Measurements from ENCODE around the gene TMEM203. TPM values are rescaled to one million over a fixed set of nuclear protein-coding genes. Genes with fewer than 3 reads are reported as not detected.

TMEM203 gene
- polyA plus RNA-seq, 1 experiment: 43.8 TPM

DNA sequence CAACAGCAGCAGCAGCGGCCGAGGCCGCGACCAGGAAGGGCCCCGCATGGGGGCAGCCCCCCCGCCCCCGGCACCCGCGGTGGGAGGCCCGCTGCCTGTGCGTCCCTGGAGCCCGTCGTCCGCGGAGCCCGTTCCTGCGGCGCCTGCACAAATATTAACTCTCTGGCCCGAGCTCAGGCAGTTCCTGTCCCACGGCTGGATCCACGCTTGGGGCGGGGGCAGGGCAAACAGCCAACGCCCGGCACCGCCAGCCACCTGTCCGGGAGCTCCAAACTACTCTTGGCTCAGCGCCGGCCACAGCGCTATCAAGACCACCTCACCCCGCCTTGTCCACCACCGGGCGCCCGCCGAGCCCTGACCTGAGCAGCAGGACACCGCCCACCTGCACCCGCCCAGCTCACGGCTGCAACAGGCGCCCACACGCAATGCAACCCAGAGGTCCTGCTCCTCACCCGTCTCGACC is 35.5 kb downstream of the TMEM203 start, which contains the start of gene LRRC26:
LRRC26 (minus strand) TSS at position 156 of the 463 bp plus-strand sequence; CDS start at position 48, 108 bp downstream.
- TF ChIP-seq, protein P1, sequence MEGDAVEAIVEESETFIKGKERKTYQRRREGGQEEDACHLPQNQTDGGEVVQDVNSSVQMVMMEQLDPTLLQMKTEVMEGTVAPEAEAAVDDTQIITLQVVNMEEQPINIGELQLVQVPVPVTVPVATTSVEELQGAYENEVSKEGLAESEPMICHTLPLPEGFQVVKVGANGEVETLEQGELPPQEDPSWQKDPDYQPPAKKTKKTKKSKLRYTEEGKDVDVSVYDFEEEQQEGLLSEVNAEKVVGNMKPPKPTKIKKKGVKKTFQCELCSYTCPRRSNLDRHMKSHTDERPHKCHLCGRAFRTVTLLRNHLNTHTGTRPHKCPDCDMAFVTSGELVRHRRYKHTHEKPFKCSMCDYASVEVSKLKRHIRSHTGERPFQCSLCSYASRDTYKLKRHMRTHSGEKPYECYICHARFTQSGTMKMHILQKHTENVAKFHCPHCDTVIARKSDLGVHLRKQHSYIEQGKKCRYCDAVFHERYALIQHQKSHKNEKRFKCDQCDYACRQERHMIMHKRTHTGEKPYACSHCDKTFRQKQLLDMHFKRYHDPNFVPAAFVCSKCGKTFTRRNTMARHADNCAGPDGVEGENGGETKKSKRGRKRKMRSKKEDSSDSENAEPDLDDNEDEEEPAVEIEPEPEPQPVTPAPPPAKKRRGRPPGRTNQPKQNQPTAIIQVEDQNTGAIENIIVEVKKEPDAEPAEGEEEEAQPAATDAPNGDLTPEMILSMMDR (IDR thresholded peaks at IDR 0.05; ENCODE audit: insufficient read depth, low read depth, low read length): no peak
- ChIA-PET CTCF (no interaction called here), POLR2A (no interaction called here)
- no peak for DNase-seq (ENCODE audit: low read depth)
- H3K27me3 ChIP-seq (ENCODE audit: control insufficient read depth, insufficient read depth, low read length): peaks cover 28% of the 10 kb centered on the region
- no peaks in the 10 kb centered on the region for H3K36me3 ChIP-seq (ENCODE audit: control insufficient read depth, insufficient read depth, low read length)
- no peak within 1 kb of the TSS for H3K4me3 ChIP-seq (ENCODE audit: low read depth, low read length)

DNA sequence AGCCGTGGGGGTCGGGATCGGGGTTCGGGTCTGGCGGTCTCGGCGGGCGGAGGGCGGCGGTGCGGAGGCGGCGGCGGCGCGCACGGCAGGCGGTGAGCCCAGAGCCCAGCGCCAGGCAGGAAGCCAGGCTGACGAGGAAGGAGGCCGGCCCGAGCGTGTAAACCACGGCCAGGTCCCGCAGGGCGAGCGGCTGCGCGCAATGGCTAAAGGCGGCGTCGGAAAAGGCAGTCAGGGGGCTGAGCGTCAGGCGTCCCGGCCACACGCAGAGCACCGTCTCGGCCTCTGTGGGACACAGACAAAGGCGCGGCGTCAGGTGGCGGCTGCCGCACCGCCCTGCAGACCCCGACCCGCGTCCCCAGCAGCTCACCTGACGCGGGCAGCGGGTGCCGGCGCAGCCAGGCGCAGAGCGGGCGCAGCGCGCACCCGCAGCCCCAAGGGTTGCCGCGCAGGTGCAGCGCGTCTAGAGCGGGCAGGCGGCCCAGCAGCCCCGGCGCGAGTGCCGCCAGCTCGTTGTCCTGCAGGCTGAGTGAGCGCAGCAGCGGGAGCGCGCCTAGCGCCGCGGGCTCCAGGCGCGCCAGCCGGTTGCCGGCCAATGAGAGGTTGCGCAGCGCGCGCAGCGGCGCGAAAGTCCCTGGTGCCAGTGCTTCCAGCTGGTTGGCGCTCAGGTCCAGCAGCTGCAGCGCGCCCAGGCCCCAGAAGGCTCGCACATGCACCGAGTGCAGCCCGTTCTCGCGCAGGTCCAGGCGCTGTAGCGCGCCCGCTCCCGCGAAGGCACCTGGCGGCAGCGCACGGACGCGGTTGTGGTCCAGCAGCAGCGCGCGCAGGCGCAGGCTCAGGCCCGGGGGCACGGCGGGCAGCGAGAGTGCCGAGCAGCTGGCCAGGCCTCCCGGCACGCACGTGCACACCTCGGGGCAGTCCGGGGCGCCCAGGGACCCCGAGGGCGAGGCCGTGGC is 36.3 kb downstream of the TMEM203 start:
- Histone ChIP-seq H3K27me3 (ENCODE audit: control insufficient read depth, insufficient read depth, low read length) (peaks cover 28% of the 10 kb centered on the region), H3K36me3 (ENCODE audit: control insufficient read depth, insufficient read depth, low read length) (no peaks in the 10 kb centered on the region), H3K4me3 (ENCODE audit: low read depth, low read length) (no peak overlapping the region)
- ChIA-PET CTCF (no interaction called here), POLR2A (no interaction called here)
- DNase-seq (ENCODE audit: low read depth): no peak
- TF ChIP-seq, protein P1 (IDR thresholded peaks at IDR 0.05; ENCODE audit: insufficient read depth, low read depth, low read length): no peak

DNA sequence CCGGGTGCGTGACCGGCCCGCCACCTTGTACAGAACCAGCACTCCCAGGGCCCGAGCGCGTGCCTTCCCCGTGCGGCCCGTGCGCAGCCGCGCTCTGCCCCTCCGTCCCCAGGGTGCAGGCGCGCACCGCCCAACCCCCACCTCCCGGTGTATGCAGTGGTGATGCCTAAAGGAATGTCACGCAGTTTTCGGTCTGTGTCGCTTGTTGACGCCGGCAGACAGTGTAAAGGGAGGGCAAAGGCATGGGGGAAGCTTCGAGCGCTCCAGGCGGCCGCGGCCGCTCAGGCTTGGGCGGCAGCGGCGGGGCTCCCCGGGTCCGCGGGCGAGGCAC is 36.9 kb downstream of the TMEM203 start:
- ChIA-PET POLR2A (no interaction called here), CTCF (no interaction called here)
- Histone ChIP-seq H3K36me3 (ENCODE audit: control insufficient read depth, insufficient read depth, low read length) (no peaks in the 10 kb centered on the region), H3K27me3 (ENCODE audit: control insufficient read depth, insufficient read depth, low read length) (peaks cover 29% of the 10 kb centered on the region), H3K4me3 (ENCODE audit: low read depth, low read length) (no peak overlapping the region)
- no peak for DNase-seq (ENCODE audit: low read depth)
- TF ChIP-seq, protein P1 (IDR thresholded peaks at IDR 0.05; ENCODE audit: insufficient read depth, low read depth, low read length): no peak

DNA sequence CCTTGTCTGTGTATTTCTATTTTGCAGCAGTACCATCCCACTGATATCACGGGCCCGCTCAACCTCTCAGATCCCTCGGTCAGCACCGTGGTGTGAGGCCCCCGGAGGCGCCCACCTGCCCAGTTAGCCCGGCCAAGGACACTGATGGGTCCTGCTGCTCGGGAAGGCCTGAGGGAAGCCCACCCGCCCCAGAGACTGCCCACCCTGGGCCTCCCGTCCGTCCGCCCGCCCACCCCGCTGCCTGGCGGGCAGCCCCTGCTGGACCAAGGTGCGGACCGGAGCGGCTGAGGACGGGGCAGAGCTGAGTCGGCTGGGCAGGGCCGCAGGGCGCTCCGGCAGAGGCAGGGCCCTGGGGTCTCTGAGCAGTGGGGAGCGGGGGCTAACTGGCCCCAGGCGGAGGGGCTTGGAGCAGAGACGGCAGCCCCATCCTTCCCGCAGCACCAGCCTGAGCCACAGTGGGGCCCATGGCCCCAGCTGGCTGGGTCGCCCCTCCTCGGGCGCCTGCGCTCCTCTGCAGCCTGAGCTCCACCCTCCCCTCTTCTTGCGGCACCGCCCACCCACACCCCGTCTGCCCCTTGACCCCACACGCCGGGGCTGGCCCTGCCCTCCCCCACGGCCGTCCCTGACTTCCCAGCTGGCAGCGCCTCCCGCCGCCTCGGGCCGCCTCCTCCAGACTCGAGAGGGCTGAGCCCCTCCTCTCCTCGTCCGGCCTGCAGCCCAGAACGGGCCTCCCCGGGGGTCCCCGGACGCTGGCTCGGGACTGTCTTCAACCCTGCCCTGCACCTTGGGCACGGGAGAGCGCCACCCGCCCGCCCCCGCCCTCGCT is 37.5 kb downstream of the TMEM203 start:
- ChIA-PET POLR2A (interaction anchor here (0.6 kb wide), 1 partner anchor 156 kb away, joined by 3 read pairs; no protein-coding TSS in a partner anchor), CTCF (interaction anchor here (1.1 kb wide), 1 partner anchor 9 kb away, joined by 4 read pairs; no protein-coding TSS in a partner anchor)
- no peak for DNase-seq (ENCODE audit: low read depth)
- H3K36me3 ChIP-seq (ENCODE audit: control insufficient read depth, insufficient read depth, low read length): no peaks in the 10 kb centered on the region
- TF ChIP-seq, protein P1 (IDR thresholded peaks at IDR 0.05; ENCODE audit: insufficient read depth, low read depth, low read length): no peak
- no peak overlapping the region for H3K4me3 ChIP-seq (ENCODE audit: low read depth, low read length)
- H3K27me3 ChIP-seq (ENCODE audit: control insufficient read depth, insufficient read depth, low read length): peaks cover 29% of the 10 kb centered on the region

Measured in BJ (cell line).